A673 (cell line): ENCODE results near the gene TTC38. TPM values are rescaled to one million over a fixed set of nuclear protein-coding genes. Genes with fewer than 3 reads are reported as not detected.

Experiments
- BruUV-seq: library from RNA; stranded (reverse); fragments of 400-500 nt; replicated peaks from 2 replicates; lab custom pipeline; 2021; lab: Mats Ljungman, UMichigan
- CTCF ChIA-PET: fragments of 300-600 bp; sonication (Branson Sonifier 250); formaldehyde crosslinking; loops from one replicate; lab custom pipeline; 2022; ENCODE audit warnings: antibody characterized with exemption; lab: Charles Lee
- POLR2A ChIA-PET: fragments of 300-600 bp; sonication (Branson Sonifier 250); formaldehyde crosslinking; loops from one replicate; lab custom pipeline; 2022; ENCODE audit warnings: antibody characterized with exemption; ENCODE audit not compliant: low non-redundant PET; lab: Charles Lee
- DNase-seq: peaks from one replicate; pipeline ENCODE4 v3.0.0-alpha.2; 2015; ENCODE audit warnings: low spot score
- H3K27ac ChIP-seq: fragments of 200-600 bp; sonication (generic); 2 replicates; pipeline ENCODE4 v1.5.1; 2016; ENCODE audit warnings: mixed run types, low read depth, mild to moderate bottlenecking, mixed read lengths, antibody characterized with exemption, low read length; ENCODE audit not compliant: poor library complexity, severe bottlenecking
- H3K27me3 ChIP-seq: fragments of 200-600 bp; sonication (generic); replicated peaks from 2 replicates; pipeline ENCODE4 v1.6.1; 2017; ENCODE audit warnings: mixed run types, low read depth, mild to moderate bottlenecking, mixed read lengths, antibody characterized with exemption, low read length; ENCODE audit not compliant: insufficient read depth, poor library complexity
- H3K36me3 ChIP-seq: fragments of 200-600 bp; sonication (generic); 2 replicates; pipeline ENCODE4 v1.6.1; 2016; ENCODE audit warnings: mixed run types, mild to moderate bottlenecking, mixed read lengths, antibody characterized with exemption, low read length; ENCODE audit not compliant: insufficient read depth, poor library complexity, severe bottlenecking
- H3K4me1 ChIP-seq: fragments of 200-600 bp; sonication (generic); 2 replicates; pipeline ENCODE4 v1.6.1; 2017; ENCODE audit warnings: mixed run types, mild to moderate bottlenecking, mixed read lengths, antibody characterized with exemption, low read length; ENCODE audit not compliant: insufficient read depth, poor library complexity, severe bottlenecking
- H3K4me3 ChIP-seq: fragments of 200-600 bp; sonication (generic); 2 replicates; pipeline ENCODE4 v1.5.1; 2016; ENCODE audit warnings: low read depth, mixed run types, mild to moderate bottlenecking, mixed read lengths, low read length; ENCODE audit not compliant: poor library complexity, severe bottlenecking
- H3K9me3 ChIP-seq: fragments of 200-600 bp; sonication (generic); 2 replicates; pipeline ENCODE4 v1.6.1; 2016; ENCODE audit warnings: mixed run types, low read depth, mild to moderate bottlenecking, mixed read lengths, antibody characterized with exemption, low read length; ENCODE audit not compliant: poor library complexity, severe bottlenecking
- EZH2 ChIP-seq: fragments of 200-600 bp; sonication (generic); IDR thresholded peaks from 2 replicates; pipeline ENCODE4 v1.6.1; 2017; ENCODE audit warnings: borderline replicate concordance, low read depth, mild to moderate bottlenecking, mixed read lengths, antibody characterized with exemption, low read length; ENCODE audit not compliant: poor library complexity, severe bottlenecking
- intact Hi-C: fragments of 100-400 bp; cut with micrococcal nuclease; formaldehyde crosslinking; loops from one replicate; pipeline ENCODE4 v1.10.0; 2022; ENCODE audit not compliant: unreplicated experiment
- total RNA-seq: library from RNA; stranded (reverse); gene quantifications from 2 replicates; pipeline ENCODE4 v1.2.3, GENCODE V29; 2021
- TF ChIP-seq, protein P1 (sequence below): fragments of 300-800, 200-600 bp; sonication (generic); conservative IDR thresholded peaks from 2 replicates; pipeline ENCODE4 v1.5.1; 2017; ENCODE audit warnings: low read depth, mild to moderate bottlenecking, antibody characterized with exemption, low read length, moderate library complexity, mixed read lengths

TTC38 gene
- total RNA-seq, 1 experiment from 2014 or later, result 11.4 TPM

- intact Hi-C loops, result no loop called here
- CTCF ChIA-PET, result no interaction called here
- H3K9me3 ChIP-seq, result no peaks in the 10 kb centered on the region
- BruUV-seq, result no TSS peak
- no peaks in the 10 kb centered on the region for H3K27me3 ChIP-seq
- DNase-seq, result no peak
- no peak overlapping the region for H3K4me3 ChIP-seq
- H3K27ac ChIP-seq, result no peak overlapping the region
- POLR2A ChIA-PET, result no interaction called here
- H3K36me3 ChIP-seq, result no peaks in the 10 kb centered on the region
- TF ChIP-seq, protein P1, sequence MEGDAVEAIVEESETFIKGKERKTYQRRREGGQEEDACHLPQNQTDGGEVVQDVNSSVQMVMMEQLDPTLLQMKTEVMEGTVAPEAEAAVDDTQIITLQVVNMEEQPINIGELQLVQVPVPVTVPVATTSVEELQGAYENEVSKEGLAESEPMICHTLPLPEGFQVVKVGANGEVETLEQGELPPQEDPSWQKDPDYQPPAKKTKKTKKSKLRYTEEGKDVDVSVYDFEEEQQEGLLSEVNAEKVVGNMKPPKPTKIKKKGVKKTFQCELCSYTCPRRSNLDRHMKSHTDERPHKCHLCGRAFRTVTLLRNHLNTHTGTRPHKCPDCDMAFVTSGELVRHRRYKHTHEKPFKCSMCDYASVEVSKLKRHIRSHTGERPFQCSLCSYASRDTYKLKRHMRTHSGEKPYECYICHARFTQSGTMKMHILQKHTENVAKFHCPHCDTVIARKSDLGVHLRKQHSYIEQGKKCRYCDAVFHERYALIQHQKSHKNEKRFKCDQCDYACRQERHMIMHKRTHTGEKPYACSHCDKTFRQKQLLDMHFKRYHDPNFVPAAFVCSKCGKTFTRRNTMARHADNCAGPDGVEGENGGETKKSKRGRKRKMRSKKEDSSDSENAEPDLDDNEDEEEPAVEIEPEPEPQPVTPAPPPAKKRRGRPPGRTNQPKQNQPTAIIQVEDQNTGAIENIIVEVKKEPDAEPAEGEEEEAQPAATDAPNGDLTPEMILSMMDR, result no peak
- TF ChIP-seq EZH2, result no peak
- peaks cover 5% of the 10 kb centered on the region for H3K4me1 ChIP-seq
Measured at GRCh38 chr22:46269564-46269963, 1.8 kb downstream of the TTC38 start.

DNA sequence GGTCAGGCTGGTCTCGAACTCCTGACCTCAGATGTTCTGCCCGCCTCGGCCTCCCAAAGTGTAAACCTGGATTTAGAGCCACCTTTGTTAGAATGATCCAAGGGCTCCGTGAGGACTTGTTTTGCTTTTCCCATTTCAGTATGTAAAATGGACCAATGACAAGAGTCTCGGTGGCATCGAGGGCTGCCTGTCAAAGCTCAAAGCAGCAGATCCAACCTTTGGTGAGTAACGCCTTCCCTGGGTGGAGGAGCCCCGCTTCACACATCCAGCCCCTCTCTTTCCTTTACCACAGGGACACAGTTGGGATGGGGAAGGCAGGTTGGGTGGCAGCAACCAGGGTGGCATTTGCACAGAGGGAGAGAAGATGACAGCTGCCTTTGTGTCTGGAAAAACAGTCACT, 4.4 kb downstream of the TTC38 start:
- DNase-seq, result no peak
- TF ChIP-seq, protein P1, result no peak
- no peak for TF ChIP-seq EZH2
- Histone ChIP-seq H3K36me3 (peaks cover 9% of the 10 kb centered on the region), H3K27me3 (no peaks in the 10 kb centered on the region), H3K27ac (no peak overlapping the region), H3K4me3 (no peak overlapping the region), H3K4me1 (peaks cover 5% of the 10 kb centered on the region), H3K9me3 (no peaks in the 10 kb centered on the region)
- POLR2A ChIA-PET, result no interaction called here
- CTCF ChIA-PET, result no interaction called here
- intact Hi-C loops, result no loop called here
- no TSS peak for BruUV-seq

DNA sequence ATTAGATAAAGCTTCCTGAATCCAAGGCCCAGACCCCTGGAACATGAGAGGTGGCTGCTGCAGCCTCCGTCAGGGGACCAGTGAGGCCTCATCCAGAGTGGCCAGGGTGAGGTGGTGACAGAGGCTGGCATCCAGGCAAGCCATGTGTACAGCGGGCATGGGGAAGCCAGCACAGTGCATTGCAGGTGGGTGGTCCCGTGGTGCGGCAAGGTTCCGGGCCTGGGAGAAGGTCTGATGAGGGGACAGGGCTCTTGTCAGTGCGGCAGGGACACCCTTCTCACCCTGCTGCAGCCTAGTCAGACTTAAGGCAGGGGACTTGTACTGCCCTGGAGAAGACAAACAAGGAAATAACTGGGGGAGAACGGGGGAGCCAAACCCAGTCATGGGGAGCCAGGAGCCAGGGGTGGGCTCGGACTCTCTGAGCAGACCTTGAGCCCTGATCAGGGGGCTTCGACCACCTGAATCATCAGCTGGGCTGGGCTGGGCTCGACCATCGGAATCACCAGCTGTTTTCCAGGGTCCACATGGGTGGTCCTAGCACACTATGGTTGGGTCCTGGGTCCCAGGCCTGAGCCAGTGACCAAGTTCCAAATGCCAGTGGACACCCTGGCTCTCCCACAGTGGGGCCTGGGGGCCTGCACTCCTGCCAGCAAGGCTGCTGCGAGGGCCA, 5.1 kb downstream of the TTC38 start:
- BruUV-seq, result no TSS peak
- Histone ChIP-seq H3K27me3 (no peaks in the 10 kb centered on the region), H3K36me3 (peaks cover 9% of the 10 kb centered on the region), H3K4me3 (no peak overlapping the region), H3K4me1 (peaks cover 4% of the 10 kb centered on the region), H3K9me3 (no peaks in the 10 kb centered on the region), H3K27ac (no peak overlapping the region)
- intact Hi-C loops, result no loop called here
- POLR2A ChIA-PET, result no interaction called here
- TF ChIP-seq, protein P1, result no peak
- TF ChIP-seq EZH2, result no peak
- CTCF ChIA-PET, result no interaction called here
- DNase-seq, result no peak
